NCI-H1048 (cell line): ENCODE data around the gene SFXN5.

Source experiments
- DNase-seq: peaks from one replicate; lab custom pipeline; 2025; lab: John Stamatoyannopoulos, UW

SFXN5 gene

GRCh38 chr2:72994282-72994990 is 77.1 kb downstream of the SFXN5 start:
- DNase-seq = no peak

- no peak for DNase-seq
Observed at GRCh38 chr2:72993933-72994280, 77.6 kb downstream of the SFXN5 start.

GRCh38 chr2:72993147-72993932 is 78.2 kb downstream of the SFXN5 start:
- DNase-seq = no peak

GRCh38 chr2:72992734-72993102 is 78.8 kb downstream of the SFXN5 start:
- no peak for DNase-seq

- no peak for DNase-seq
Observed at GRCh38 chr2:72991980-72992733, 79.4 kb downstream of the SFXN5 start.

GRCh38 chr2:72991439-72991725 is 80.1 kb downstream of the SFXN5 start:
- no peak for DNase-seq

GRCh38 chr2:72990695-72991438 is 80.6 kb downstream of the SFXN5 start:
- no peak for DNase-seq

- DNase-seq = no peak
Observed at GRCh38 chr2:72989770-72990556, 81.5 kb downstream of the SFXN5 start.

GRCh38 chr2:72988726-72989273 is 82.7 kb downstream of the SFXN5 start:
- DNase-seq = no peak

- no peak for DNase-seq
Observed at GRCh38 chr2:72988041-72988440, 83.5 kb downstream of the SFXN5 start.

- no peak for DNase-seq
Observed at GRCh38 chr2:72985891-72986683, 85.4 kb downstream of the SFXN5 start.

- DNase-seq = no peak
Observed at GRCh38 chr2:72985136-72985535, 86.4 kb downstream of the SFXN5 start.

GRCh38 chr2:72984172-72984671 is 87.3 kb downstream of the SFXN5 start:
- DNase-seq = no peak

GRCh38 chr2:72983500-72984161 is 87.9 kb downstream of the SFXN5 start:
- no peak for DNase-seq

GRCh38 chr2:72982781-72983499 is 88.6 kb downstream of the SFXN5 start:
- DNase-seq = no peak

GRCh38 chr2:72982219-72982618 is 89.3 kb downstream of the SFXN5 start:
- DNase-seq = no peak

- DNase-seq = no peak
Observed at GRCh38 chr2:72981536-72981935, 90.0 kb downstream of the SFXN5 start.

- no peak for DNase-seq
Observed at GRCh38 chr2:72980535-72981217, 90.8 kb downstream of the SFXN5 start.

- no peak for DNase-seq
Observed at GRCh38 chr2:72979896-72980295, 91.6 kb downstream of the SFXN5 start.
